ENCODE results near the gene DIAPH2.
"Not testable (repeated sequence)": the region's sequence is repeated elsewhere in the genome, so short reads cannot be mapped to it uniquely, and the experiment has no call there.

Gene DIAPH2

DNA sequence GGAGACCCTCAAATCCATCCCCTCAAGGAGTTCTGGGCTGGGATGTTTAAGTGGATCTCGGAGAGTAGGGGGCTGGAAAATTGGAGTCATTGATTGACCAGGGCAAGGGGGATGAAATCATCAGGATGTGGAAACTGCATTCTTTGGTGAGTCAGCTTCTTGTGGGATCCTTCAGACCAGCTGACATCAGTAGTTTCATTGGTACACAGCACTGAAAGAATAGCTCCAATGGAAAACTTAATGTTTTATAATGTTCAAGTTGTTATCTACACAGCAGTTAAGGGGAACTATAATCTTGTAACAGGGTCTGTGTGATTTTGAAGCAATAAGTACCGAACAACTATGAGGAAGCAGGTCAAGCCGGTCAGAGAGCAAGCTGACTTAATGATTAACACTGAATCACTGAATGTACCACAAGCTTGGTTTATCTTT lies 705.1 kb downstream of the DIAPH2 start:
- DNase-seq (ENCODE audit: low spot score), result no peak

DNA sequence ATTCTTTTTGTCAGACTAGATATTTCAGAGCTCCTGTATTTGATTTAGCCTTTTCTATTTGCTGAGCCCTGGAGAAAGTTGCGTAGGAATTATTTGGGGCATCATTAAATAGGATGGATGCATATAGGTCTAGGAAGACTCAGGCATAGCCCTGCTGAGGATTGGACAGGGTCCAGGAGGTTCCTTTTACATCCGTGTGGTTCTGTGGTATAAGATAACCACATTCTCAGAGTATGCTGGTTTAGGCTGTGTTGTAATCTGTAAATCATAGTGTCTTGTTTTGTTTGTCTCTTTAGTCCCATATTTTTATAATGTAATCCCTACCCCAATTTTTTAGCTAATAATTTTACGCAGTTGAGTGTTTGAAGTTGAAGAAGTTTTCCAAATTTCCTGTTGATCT lies 712.7 kb downstream of the DIAPH2 start:
- no peak for DNase-seq (ENCODE audit: low spot score)

- no peak for DNase-seq (ENCODE audit: low spot score)
Observed at GRCh38 chrX:97398030-97398551, 713.4 kb downstream of the DIAPH2 start.

- no peak for DNase-seq (ENCODE audit: low spot score)
Observed at GRCh38 chrX:97399400-97399799, 714.8 kb downstream of the DIAPH2 start.

- no peak for DNase-seq (ENCODE audit: low spot score)
Observed at GRCh38 chrX:97400492-97400891, 715.9 kb downstream of the DIAPH2 start.

DNA sequence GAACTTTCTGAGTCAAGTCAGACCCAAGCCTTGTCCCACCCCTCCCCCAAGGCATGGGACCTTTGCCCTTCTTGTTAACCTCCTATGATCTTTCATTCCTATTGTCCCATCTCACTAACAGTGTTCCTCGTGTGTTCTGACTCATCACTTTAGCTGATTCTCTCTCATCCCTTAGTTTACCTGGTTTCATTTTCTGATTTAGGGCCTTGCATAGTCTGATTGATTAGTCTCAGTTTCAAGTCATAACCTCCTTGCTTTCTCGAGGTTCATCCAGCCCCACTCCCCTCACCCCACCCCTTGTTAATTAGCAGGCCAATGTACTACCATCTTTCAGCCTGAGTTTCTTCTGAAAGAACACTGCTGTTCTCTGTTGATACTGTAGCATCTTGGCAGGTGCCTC lies 716.5 kb downstream of the DIAPH2 start:
- no peak for DNase-seq (ENCODE audit: low spot score)

DNA sequence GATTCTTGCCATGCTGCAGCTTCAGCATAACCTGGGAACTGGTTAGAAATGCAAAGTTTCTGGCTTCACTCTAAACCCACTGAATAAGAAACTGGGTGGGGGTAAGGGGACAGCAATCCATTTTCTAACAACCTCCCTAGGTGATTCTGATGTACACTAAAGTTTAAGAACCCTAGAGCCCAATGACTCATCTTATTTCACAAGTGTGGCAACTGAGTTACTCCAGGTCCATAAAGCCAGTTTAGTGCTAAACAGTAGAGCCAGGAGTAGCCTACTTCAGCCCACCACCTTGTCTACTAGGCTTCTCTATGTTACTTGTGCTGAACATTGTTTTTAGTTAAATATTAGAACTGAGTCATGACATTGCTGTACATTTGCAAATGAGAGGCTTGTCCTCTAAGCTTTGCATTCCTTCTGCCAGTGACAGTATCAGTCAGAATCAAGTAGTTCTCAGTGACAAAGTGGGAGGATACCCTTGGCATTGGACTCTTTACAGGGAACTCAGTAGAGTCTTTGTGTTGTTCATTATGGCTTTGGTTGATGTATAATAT lies 717.0 kb downstream of the DIAPH2 start:
- DNase-seq (ENCODE audit: low spot score), result no peak

DNA sequence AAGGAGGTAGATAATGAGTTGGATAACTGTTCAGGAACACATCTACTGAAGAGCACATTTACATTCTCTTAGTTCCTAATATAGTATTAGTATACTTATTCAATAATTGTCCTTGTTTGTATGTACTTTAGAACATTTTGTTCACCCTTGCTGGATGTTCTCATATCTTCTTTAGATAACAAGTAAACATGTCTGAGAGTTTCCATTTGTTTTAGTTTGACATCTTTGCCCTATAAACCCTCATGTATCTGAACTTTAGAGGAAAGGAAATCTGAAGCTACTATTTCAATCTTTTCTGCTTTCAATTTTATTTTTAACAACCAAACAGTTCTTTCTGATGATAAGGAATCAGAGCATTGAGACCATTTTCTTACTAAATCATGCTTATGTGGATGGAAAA lies 717.7 kb downstream of the DIAPH2 start:
- no peak for DNase-seq (ENCODE audit: low spot score)

DNA sequence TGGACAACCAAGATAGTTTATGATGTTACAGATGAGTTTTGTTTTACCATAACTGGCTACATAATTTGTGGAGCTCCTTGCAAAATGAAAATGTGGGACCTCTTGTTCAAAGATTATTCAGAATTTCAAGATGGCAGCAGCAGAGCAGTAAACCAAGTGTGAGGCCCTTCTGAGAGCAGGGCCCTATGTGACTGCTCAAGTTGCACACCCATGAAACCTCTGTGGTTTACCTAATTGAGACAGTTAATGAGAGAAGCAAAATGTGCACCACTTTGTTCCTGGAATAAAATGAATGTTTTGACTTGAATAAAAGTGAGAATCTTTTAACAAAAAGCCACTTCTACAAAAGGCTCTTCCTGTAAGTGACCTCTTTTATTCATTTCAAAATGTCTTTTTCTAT lies 718.3 kb downstream of the DIAPH2 start:
- no peak for DNase-seq (ENCODE audit: low spot score)

DNA sequence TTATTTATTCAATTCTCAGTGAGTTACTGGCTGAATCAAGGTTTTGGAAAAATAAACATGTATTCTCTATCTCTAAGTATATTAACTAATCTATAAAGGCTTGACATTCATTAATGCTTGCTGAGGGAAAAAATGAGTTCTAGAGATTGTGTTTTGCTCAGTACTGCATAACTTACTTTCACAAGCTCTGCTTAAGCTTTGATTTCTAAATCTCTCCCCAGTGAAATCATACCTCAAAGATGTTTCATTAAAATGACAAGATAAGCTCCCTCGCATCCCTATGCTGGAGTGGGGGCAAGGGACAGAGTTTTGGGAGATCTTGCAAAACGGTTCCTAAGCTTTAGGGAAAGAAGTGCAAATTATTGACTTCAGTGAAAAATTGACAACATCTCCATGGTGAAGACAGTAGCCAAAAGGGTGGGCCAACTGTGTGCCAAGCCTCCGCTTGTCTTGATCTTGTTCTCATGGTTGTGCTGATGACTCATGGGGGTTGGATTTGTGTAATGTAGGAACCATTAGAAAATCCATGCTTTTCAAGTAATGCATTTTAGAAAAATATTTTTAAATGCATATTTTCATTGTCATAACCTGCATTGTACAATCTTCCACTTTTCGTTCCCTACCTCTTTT lies 720.5 kb downstream of the DIAPH2 start:
- DNase-seq (ENCODE audit: low spot score), result no peak

GRCh38 chrX:97409632-97410415 lies 725.2 kb downstream of the DIAPH2 start:
- DNase-seq (ENCODE audit: low spot score), result not testable (repeated sequence)

DNA sequence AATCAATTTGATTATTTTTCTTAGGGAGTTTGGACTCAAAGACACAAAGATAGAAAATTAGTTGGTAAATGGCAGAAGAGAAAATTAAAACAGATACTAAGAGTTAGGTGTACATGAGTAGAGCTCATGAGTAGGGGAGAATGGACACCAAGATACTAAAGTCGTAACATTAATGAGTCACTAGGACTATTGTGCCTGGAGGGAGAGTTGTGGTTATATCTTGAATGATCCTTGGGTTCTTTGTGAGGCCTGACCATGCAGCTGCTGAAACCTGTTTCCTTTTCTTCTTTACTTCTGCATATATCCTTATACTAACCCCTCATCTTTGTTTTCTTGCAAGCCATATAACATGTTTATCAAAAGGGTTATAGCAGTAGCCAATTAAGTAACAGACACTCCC lies 731.8 kb downstream of the DIAPH2 start:
- DNase-seq (ENCODE audit: low spot score), result no peak

DNA sequence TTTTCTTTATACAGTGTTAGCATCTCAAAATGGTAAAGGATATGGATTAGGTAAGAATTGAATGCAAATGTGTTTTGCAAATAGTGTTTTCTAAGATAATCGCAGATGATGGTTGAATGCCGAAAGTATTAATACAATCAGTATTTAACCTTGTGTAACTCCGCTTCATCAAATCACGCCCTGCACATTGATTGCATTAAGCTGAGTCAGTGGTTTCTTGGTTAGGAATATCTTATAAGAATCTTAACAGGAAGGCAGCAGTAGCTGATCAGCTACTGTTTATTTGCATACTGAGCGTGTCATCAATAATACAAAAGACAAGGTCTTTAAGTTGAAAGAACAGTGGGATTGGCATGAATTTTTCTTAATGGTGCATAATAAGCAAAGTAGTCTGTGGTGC lies 744.5 kb downstream of the DIAPH2 start:
- no peak for DNase-seq (ENCODE audit: low spot score)

DNA sequence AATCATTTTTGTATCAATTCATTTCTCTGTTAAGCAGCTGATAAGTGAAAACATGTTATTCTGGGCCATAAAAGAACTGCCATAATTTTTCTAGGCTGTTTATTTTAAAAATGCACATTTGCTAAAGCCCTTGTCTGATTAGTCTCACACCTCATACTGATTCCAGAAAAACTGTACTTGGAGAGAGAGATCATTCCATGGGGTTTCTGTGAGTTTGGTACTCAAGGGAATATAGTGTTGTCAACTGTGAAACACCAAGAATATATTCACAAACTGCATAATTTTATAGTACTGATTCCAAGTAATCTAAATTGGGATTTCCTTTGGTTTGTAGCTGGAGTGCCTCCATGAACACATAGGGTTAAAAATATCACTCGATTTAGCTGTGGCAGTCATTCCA lies 746.6 kb downstream of the DIAPH2 start:
- DNase-seq (ENCODE audit: low spot score), result no peak

DNA sequence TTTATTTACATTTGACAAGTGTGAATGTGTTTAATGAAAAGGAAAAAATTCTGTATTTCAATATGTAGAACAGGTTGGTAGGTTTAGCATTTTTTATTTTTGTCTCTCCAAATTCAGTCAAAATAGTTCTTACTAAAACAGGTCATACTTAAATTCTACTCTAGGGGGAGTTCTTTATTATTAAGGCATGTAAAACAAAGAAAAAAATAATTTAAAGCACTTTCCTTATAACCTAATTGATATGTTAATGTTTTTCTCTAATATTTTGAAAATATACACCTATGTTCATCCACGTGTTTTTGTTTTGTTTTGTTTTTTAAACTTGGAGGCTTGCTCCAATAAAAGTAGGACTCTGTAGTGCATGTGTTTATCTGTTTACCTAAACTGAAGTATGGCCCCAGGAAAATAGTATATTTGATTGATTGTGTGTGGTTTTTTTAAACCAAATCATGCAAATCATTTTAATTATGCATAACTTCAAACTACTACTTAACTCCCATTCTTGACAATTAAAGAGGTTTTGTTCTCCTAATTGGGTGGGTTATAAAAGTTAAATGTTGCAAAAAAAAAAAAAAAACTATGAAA lies 761.7 kb downstream of the DIAPH2 start:
- DNase-seq (ENCODE audit: low spot score), result no peak

- no peak for DNase-seq (ENCODE audit: low spot score)
Observed at GRCh38 chrX:97447306-97447705, 762.7 kb downstream of the DIAPH2 start.

GRCh38 chrX:97452283-97452682 lies 767.6 kb downstream of the DIAPH2 start:
- DNase-seq (ENCODE audit: low spot score), result no peak

DNA sequence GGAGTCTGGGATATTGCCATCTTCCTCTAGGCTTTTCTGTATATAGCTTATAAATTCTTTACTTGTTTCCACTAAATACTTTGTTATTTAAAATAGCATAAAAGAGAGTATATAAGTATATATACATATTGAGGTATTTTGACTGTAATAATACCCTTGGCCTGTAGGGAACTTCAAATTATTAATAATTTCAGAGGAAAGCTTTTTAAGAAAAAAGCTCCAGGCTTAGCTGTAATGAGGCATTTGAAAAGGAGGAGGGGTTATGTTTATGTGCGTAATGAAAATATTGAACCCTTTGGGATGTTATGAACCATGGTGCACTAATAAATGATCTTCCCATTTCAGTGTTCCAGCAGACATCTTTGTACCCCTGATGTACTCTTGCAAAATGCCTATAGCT lies 777.1 kb downstream of the DIAPH2 start:
- no peak for DNase-seq (ENCODE audit: low spot score)

DNA sequence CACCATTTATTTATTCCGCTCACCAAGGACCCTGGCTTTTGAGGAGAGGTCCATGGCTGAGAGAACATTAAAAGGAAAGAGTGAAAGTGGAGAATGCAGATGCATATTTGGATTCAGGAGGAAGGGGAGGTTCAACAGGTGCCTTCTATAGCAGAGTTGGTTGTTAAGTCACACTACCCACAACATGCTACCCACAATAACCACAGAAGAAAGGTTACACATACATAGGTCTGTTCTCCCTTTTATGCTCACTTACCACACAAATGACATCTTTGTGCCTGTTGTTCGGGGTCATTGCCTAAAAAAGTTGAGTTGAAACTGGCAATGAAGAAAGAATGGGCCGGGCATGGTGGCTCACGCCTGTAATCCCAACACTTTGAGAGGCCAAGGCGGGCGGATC lies 786.4 kb downstream of the DIAPH2 start:
- no peak for DNase-seq (ENCODE audit: low spot score)

- no peak for DNase-seq (ENCODE audit: low spot score)
Observed at GRCh38 chrX:97474933-97475332, 790.3 kb downstream of the DIAPH2 start.

- no peak for DNase-seq (ENCODE audit: low spot score)
Observed at GRCh38 chrX:97479106-97479890, 794.7 kb downstream of the DIAPH2 start.

- no peak for DNase-seq (ENCODE audit: low spot score)
Observed at GRCh38 chrX:97481228-97481627, 796.6 kb downstream of the DIAPH2 start.
